AG08396 (cell line): Measurements from ENCODE around the gene KRT8.
"Not testable (repeated sequence)": the region's sequence is repeated elsewhere in the genome, so short reads cannot be mapped to it uniquely, and the experiment has no call there.

Experiments
- DNase-seq: peaks from one replicate; pipeline ENCODE4 v3.0.0; 2012; ENCODE audit warnings: low spot score, mixed read lengths

KRT8 gene

DNA sequence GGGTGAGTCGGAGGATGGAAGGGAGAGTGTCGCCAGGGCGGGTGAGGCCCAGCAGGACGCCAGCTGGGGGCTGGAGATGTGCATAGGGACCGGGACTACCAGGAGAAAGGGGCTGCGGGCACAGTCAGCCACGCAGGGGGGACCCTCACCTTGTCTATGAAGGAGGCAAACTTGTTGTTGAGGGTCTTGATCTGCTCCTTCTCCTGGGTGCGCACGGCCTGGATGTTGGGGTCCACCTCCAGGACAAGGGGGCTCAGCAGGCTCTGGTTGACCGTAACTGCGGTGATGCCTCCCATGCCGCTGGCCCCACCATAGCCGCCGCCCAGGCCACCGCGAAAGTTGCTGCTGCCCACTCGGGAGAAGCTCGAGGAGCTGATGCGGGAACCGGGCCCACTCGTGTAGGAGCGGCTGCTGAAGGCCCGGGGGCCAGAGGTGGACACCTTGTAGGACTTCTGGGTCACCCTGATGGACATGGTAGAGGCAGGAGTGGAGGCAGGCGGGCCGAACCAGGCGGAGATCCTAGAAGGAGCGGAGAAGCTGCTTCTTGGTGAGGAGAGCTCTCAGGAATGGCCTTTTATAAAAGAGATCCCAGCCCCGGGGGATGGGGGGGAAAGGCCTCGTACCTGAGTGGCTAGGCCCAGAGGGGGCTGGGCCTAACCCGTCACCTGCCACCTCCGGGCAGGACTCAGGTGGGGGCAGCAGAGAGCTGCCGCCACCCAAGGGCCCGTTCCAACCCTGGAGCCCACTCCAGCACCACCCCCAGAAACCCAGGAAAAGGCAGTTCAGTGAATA lies at the start of gene KRT8:
Gene KRT8, minus strand, starts transcription at position 568 of the 792 bp plus-strand sequence. Its CDS starts 95 bp downstream, at position 473.
- not testable (repeated sequence) for DNase-seq

DNA sequence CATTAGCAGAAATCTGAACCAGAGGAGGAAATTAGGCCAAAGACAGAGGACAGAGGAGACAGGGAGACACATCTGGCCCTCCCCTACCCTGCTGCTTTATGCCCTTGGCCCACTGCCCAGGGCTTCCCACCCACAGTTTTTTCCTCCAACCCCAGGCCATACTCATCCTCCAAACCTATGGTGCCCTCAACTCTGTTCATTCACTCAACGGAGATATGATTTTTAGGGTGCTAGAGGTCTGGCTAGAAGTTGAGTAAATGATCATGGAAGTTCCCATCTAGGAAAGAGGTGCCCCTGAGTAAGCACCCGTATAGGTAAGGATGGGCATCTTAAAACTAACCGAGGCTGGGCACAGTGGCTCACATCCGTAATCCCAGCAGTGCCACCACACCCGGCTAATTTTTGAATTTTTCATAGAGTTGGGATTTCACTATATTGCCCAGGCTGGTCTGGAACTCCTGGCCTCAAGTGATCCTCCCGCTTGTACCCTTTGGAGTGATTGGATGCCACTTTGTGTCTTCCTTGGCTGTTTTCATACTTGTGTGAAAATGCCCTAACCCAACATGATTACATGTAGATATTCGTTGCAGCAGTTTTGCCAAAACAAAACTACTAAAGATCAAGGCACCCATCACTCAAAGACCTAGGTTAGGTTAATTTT lies 48.4 kb upstream of the KRT8 start:
- no peak for DNase-seq

DNA sequence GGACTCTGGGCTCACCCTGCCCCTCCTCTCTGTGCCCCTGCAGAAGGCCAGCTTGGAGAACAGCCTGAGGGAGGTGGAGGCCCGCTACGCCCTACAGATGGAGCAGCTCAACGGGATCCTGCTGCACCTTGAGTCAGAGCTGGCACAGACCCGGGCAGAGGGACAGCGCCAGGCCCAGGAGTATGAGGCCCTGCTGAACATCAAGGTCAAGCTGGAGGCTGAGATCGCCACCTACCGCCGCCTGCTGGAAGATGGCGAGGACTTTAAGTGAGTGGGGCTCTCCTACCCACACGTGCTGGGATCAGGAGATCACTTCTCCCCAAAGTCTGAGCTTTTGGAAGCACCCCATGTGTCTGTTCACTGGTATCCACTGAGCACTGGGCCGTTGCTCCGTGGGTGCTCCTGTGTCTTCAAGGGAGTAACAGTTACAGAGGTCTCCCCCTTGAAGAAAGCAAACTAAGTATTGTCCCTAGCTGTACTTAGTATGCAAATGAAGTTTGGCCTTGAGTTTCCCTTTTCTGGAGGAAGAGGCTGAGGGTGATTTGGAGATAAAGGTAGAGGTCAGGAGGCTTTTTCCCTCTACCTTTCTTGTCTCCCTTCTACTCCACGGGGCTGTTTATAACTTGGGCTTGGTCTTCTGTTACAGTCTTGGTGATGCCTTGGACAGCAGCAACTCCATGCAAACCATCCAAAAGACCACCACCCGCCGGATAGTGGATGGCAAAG lies 47.4 kb upstream of the KRT8 start:
- DNase-seq, result no peak

DNA sequence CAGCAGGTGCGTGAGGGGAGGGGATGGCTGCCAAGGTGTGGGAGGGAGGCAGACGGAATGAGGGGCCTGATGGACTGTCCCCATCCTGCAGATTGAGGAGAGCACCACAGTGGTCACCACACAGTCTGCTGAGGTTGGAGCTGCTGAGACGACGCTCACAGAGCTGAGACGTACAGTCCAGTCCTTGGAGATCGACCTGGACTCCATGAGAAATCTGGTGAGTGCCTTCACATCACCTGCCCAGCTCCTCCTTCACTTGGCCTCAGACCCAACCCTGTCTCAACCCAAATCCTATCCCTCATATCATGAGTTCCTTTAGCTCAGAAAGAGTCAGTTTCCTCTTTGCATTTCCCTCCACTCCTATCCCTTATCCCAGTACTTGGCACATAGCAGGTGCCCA lies 46.8 kb upstream of the KRT8 start:
- DNase-seq, result no peak

DNA sequence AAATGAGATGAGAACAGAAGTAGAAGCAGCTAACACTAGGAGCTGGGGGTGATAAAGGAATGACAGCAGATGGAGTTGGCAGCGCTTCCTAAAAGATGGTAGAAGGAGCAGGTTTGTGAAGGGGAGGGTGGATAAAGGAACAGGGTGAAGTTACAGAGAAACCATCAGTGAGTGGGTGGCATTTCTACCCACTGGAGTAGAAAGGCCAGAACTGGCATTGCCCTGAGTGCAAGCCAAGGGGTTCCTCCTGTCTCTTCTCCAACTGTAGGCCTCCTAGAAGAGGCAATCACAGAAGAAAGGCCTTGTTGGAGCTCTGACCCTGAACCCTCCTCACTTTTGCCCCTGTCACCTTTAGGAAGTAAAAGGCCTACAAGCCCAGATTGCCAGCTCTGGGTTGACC lies 46.2 kb upstream of the KRT8 start:
- no peak for DNase-seq

DNA sequence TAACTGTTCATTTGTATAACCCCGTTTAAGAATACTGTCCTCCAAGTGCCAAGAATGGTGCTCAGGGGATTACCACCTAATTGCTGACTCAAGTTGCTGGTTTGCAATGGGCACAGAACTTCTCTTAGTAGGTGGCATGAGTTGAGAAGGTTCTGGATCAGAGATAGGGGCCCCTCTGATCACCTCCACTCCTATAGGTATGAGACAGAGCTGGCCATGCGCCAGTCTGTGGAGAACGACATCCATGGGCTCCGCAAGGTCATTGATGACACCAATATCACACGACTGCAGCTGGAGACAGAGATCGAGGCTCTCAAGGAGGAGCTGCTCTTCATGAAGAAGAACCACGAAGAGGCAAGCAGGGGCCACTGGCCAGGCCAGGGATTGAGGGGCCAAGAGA lies 45.7 kb upstream of the KRT8 start:
- DNase-seq, result no peak

DNA sequence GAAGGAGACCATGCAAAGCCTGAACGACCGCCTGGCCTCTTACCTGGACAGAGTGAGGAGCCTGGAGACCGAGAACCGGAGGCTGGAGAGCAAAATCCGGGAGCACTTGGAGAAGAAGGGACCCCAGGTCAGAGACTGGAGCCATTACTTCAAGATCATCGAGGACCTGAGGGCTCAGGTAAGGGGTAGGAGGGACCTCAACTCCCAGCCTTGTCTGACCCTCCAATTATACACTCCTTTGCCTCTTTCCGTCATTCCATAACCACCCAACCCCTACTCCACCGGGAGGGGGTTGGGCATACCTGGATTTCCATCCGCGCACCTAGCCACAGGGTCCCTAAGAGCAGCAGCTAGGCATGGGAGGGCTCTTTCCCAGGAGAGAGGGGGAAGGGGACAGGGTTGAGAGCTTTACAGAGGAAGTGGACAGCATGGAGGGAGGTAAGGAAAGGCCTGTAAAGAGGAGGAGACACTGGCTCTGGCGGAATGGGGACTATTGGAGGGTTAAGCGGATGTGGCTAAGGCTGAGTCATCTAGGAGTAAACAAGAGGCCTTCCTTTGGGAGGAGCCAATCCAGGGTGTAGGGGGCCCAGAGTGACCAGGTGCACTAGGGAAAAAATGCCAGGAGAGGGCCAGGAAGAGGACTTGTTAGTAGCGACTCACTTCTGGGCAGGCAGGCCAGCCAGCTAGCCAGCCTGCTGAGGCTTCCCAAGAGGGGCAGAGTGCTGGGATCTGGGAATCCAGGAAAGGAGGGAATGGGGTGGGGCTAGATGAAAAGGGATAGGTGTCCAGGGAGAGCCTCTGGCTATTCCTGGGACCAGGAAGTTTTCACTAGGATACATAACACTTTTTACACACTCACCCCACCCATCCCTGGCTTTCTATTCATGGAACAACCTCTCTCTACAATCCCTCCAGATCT lies 44.8 kb upstream of the KRT8 start:
- DNase-seq, result peak; percentile 51

DNA sequence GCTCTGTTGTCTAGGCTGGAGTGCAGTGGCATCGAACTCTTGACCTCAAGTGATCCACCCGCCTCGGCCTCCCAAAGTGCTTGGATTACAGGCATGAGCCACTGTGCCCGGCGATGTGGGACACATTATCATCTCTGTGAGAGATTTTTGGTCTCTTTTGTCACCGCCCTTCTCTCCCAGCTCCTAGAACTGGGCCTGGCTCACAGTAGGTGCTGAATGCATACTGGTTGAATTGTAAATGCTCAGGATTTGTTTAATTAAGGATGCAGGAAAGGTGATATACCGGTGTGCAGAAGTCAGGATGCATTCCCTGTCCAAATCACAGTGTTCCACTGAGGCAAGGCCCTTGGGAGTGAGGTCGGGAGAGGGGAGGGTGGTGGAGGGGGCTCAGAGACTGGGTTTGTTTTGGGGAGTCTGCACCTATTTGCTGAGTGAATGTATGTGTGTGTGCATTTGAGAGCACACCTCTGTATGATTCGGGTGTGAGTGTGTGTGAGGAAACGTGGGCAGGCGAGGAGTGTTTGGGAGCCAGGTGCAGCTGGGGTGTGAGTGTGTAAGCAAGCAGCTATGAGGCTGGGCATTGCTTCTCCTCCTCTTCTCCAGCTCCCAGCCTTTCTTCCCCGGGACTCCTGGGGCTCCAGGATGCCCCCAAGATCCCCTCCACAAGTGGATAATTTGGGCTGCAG lies 43.0 kb upstream of the KRT8 start:
- no peak for DNase-seq

DNA sequence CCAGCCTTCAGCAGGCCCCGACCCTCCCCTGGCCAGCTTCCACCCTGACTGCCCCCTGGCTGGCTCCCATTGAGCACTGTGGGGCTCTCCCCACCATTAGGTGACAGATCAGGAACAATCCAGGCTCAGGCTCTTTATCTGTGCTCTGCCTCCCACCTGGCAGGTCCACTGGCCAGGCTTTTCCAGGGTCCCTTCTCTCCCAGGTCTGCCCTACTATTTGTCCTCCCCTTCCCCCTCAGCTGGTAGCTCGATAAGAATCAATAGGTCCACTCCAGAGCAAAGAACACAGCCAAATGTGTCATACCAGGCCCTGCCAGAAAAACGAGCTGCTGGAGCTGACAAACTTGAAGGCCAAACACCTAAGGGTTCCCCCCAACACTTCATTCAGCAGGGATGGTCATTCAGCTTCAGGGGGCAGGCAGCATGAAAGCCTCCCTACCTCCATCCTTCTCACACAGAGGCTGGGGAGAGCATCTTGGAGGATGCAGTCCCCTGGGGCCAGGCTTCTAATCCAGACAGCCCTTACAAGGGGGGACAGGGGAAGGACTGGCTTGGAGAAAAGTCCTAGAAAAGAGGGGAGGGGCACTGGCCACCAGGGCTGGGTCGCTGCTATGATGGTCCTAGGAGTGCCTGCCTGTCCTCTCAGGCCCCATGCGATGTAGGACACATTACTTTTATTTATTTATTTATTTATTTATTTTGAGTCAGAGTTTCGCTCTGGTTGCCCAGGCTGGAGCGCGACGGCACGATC lies 42.1 kb upstream of the KRT8 start:
- DNase-seq, result no peak

DNA sequence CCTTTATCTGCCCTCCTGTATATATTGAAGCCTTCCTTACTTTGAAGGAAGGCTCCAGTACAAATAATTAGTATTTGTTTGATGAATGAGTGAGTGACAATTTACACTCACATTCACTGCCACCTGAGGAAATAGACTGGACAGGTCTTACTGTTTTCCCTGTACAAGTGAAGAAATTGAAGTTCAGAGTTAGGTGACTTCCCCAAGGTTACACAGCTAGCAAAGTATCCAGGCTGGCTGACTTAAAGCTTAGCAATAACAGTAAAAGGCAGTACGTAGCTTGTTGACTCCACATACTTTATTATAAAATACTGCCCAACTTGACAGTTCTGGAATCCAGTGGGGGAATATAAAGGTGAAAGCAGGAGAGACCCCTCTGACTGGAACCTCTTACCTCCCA lies 41.5 kb upstream of the KRT8 start:
- DNase-seq, result no peak

DNA sequence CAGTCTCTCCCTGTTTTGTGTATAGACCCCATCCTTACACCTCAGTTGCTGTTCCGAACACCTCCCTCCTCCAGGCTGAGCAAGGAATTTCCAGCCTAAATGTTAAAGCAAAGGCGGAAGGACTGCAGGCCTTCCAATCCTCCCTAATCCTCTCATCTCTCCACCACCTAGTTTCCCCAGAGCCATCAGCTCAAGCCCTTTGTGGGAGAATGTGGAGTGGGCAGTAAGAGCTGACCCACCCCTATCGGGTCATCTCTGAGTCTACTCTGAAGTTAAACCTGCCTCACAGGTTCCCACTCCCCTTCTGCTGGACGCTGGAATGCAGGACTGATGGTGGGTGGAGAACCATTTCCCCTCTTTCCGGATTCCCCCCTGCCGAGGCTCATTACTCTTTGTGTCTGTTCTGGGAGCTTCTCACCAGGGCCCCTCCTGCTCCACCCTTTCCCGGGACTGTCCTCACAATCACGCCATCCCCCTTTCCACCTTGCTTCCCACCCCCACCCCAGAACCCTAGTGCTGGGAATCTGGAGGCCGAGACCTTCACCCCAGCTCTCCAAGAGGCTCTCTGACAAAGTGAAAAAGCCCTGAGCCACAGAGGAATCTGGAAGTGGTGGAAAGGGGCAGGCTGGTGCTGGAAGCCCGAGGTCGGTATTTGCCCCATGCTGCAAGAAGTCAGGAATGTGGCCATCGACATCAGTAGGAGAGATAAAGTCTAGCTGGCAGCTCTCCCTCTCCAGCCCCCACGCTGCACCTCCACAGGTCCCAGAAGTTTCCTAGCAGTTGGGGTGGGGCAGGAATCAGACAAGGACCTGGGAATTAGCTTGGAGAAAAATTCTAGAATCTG lies 40.7 kb upstream of the KRT8 start:
- peak; percentile 45 for DNase-seq

DNA sequence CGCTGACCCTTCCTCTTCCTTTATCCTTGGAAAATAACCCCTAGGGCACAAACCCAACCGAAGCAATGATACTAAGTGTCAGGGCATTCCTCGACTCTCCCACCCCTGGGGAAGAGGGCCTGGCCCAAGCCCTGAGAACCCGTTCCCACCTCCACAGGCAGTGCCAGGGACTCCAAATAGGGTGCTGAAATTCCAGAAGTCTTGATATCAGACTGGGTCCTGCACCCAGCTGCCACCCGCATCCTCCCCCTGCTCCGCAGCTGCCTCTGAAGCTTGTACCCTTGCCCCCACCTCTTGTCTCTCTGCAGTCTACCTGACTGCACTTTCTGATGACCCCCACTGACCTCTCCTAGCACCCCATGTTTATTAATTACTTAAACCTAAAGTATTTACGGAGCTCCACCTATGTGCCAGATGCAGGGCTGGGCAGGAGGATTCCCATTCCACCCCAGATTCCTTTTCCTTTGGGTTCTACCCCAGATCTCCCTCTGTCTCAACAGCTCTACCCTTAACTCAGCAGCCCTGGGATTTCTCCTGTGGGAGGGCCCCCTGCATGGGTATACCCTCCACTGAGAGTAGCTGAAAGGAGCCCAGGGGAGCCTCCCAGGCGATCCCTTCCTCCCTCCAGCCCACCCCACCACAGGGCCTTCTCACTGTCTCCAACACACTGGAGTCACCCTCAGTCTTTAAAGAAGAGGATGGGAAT lies 40.0 kb upstream of the KRT8 start:
- no peak for DNase-seq

DNA sequence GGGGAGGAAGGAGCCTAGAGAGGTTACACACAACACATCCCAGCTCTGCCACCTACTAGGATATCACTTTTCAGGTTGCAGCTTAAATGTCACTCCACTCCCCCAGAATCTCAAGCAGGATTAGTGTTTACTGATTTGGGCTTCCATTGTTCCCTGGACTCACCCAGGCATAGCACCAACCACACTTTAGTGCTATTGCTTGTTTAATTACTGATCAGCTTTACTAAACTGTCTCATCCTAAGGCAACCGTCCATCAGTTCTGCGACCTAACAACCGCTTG lies 38.0 kb upstream of the KRT8 start:
- peak; percentile 3 for DNase-seq

DNA sequence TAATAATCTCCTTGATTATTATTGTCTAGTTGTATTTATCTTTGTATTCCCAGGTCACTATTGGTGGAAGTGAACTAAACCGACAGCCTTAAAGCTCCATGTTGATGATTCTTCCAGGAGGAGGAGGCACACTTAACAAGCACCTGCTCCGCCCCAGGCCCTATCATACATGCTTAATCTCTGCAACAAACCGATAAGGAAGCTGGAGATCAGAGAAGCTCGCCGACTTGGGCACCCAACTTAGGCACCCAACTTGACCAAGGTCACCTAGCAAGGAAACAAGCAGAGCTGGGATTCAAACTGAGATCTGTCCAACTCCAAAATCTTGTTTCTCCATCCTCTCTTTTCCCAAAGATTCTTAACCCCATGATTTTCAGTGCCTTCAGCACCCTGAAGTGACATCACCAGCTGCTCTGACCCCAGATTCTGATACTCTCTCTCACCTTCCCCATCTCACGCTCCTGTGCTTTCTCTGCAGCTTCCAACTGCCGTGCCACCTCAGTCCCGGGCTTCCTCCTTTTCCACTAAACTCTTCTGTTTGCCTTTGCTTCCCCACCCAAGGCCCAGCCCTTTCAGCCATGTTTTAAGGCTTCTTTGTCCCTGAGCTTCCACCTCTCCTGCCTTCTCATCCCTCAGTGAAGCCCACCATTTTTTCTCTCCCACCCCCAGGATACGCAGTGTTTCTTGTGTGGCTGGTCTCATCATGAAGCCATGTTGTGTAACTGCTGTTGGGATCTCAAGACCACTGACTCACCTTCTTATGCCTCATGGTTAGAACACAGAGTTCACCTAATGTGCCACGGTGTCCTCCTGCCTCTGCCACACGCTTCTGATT lies 37.4 kb upstream of the KRT8 start:
- DNase-seq, result no peak

DNA sequence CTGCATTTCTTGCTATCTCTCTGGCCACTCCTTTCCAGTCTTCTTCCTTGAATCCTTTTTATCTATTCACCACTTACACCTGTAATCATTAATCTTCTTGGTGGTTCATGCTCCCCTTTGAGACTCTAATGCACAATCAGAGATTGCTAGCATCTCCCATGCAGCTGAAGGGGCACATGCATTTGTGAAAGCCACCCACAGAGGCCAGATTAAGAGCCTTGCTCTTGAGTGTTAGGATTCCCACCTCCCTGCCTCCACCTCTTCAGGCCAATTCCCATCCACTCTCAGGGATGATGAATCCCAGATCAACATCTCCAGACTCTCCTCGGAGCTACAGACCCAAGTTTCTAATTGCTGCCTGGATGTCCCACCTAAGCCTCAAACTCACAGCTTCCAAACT lies 24.7 kb upstream of the KRT8 start:
- DNase-seq, result no peak

DNA sequence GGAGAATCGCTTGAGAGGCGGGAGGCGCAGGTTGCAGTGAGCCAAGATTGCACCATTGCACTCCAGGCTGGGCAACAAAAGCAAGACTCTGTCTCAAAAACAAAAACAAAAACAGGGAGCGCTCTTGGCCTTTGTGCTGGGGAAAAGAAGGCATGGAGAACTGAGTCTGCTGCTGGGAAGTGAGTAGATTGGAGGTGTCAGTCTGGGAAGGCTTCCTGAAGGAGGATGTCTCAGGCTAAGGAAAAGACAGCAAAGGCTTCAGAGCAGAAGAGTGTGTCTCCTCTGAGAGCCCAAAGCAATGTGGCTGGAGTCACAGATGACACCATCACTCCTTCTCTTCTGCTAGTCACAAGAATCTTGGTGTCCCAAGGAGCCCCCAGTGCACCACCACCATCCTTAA lies 23.1 kb upstream of the KRT8 start:
- DNase-seq, result no peak

DNA sequence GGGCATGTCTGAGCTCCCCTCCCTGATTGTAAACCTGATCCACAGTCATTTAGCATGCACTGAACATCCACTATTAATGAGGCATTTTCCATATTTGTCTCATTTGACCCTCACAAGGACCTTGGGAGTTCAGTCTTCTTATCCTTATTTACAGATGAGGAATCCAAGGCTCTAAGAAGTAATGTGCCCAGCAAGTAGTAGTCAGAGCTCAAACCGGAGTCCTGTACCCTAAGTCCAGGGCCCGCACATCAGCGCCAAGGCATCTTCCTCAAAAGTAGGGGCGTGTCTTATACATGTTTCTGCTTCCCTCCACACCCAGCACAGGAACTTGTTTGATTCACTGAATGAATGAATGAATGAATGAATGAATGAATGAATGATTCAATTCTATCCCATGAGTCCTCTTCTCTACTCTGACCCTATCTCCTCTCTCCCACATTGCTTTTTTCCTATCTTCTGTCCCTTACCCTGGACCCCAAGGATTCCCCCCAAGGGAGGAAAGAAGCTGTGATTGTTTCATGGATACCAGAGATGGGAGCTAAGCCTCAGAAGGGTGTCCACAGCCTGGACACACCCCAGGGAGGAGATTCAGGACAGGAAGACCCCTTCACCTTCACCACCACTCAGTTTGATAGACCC lies 21.8 kb upstream of the KRT8 start:
- no peak for DNase-seq
